HG03280 (cell line): ENCODE data around the gene MGME1.
A peak's percentile ranks its signal among the peaks of the same experiment; 100 is the strongest.
"Not testable (repeated sequence)": the region's sequence is repeated elsewhere in the genome, so short reads cannot be mapped to it uniquely, and the experiment has no call there.

Experiments
- ATAC-seq: cut with Tn5 transposase; IDR thresholded peaks from one replicate; pipeline ENCODE4 v1.9.1; 2021; ENCODE audit warnings: mild to moderate bottlenecking, moderate library complexity; ENCODE audit not compliant: unreplicated experiment

The MGME1 gene

DNA sequence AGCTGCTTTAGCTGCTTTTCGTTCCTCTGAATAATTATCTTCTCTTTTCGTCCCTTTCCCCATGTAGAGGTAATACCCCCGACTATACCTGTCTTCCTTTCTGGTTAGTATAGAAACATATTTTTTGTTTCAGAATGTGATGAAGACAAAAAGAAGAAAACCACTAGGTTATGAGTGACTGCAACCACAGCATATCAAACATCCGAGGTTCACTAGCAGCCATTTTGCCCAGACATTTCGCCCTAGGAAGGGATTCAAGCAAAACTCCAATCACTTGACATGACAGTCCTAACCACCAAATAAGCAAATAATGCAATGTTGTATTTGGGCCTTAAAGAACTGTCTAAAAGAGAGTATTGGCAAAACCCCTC, 9.6 kb upstream of the MGME1 start:
- no peak for ATAC-seq

DNA sequence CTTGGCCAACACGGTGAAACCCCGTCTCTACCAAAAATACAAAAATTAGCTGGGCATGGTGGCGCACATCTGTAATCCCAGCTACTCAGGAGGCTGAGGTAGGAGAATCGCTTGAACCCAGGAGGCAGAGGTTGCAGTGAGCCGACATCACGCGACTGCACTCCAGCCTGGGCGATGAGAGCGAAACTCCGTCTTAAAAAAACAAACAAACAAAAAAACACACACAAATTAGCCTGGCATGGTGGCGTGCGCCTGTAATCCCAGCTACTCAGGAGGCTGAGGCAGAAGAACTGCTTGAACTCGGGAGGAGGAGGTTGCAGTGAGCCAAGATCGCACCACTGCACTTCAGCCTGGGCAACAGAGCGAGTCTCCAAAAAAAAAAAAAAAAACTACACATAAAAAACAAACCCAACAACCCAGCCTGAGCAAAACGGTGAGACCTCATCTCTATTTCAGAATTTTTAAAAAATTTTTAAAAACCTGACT, 8.4 kb upstream of the MGME1 start:
- ATAC-seq, result not testable (repeated sequence)

DNA sequence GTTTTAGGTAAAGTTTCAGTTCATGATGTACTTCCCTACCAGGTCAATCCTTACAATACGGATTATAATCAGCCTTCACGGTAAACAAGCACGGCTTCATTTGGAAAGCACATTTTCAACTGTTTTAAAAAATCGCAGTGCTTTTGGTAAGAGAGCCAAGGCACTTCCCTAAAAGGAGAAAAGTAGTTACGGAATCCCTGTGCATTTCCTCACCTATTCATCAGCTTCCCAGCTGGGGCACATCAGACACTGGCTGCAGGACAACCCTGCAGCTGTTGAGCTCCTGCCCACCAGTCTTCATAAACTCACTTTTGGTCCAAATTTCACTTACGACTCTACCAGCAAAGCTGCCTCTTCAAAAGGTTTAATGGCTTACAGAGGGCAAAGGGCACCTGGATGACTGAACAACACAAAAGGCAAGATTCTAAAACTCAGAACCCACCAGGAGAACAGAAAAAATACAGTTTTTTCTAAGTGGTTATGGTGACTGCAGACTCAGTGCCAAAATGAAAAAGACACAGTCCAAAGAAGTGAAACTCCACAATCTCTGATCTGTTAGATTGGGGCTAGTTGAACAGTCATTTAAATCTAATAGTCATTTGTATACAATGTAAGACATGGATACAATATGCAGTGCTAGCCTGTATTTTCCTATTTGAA, 7.8 kb upstream of the MGME1 start:
- ATAC-seq, result no peak

DNA sequence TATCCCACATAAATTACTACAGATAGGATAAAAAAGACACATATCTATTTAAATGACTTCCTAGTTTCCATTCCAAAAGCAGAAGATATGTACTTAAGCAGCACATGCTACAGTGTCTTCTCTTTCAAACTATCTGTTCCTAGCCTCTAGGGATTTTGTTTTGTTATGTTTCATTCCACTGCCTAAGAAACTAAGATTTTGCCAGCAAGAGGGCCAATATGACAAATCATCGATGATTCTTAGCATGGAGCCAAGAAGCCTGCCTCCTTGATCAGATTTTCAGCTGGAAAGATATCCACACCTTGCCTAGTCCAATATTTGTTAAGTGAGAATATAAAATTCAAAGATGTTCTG, 7.3 kb upstream of the MGME1 start:
- ATAC-seq, result no peak

DNA sequence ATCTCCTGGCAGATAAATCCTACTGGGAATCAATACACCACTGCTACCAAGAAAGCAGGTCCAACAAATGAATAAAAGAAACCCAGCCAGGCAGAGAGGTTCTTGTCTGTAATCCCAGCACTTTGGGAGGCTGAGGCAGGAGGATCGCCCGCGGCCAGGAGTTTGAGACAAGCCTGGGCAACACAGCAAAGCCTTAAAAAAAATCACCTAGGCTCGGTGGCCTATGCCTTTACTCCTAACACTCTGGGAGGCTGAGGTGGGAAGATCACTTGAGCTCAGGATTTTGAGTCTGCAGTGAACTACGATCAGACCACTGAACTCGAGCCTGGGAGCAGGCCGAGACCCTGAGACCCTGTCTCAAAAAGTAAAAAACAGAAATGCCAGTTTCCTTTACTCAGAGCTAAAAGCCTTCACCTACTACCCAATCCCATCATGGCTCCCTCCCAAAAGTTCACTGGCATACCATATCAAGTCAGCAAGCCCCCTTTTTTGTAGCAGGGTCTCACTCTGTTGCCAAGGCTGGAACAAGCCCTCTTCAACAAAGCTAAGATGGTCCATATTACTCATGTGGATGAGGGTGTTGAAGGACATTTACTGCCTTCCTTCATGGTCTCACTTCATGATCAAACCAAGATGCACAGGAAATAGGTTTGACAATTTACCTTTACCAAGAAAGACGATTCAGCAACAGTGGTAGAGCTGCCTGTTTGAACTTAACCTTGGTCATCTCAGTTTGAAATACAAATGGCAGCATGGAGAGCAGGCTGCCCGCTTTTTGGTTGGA, 5.5 kb upstream of the MGME1 start:
- ATAC-seq, result no peak

DNA sequence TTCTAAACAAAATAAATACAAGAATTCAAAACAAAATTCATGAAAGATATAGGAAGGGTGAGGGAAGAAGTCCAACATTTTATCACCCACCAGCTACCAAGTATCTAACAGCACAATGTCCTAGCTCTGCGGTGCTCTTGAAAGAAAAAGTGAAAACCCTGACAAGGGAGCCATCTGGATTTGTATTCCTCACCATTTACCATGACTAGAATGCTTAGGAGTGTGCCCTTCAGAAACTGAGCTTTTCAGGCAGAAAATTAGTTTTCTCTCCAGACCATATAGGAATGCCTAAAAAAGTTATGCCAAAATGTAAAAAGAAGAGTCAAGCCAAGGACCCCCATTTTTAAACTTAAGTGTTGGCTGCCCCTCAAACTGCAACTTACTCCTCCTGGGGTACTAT, 4.7 kb upstream of the MGME1 start:
- no peak for ATAC-seq

DNA sequence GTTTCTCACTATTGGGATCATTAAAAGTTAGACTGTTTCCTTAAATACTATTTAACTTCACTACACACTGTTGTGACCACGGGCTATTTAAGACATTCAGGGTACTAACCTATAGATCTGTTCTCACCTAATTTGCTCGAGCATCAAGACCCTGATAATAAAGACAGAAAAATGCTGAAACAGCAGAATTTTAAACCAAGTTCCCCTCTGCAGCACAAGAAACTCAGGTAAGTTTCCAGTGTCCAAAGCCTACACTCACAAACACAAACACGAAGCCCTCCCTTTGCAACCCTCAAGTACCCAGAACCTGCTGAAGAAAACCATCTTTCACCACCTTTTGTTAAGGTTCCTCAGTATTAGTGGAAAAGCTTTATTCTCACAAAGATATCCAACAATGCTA, 4.2 kb upstream of the MGME1 start:
- no peak for ATAC-seq

DNA sequence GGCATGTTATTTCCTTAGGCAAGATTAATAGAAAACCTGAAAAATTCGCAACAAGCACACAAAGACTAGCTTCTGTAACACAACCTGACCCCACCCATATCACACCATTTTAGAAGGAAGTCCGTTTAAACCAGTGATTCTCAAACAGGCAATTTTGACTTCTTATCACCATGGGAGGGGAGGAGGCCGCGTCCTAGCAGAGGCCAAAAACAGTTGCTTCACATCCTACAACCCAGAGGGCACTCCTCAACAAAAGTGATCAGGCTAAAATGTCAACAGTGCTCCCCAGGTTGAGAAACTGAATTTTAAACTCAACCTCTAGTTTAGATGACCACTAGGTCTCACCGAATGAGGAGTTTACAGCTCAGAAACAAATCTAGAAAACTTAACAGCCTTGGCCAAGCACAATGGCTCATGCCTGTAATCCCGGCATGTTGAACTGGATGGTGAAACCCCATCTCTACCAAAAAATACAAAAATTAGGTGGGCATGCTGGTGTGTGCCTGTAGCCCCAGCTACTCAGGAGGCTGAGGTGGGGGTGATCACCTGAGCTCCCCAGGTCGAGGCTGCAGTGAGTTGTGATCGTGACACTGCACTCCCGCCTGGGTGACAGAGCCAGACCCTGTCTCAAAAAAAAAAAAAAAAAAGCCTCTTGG, 3.6 kb upstream of the MGME1 start:
- no peak for ATAC-seq

DNA sequence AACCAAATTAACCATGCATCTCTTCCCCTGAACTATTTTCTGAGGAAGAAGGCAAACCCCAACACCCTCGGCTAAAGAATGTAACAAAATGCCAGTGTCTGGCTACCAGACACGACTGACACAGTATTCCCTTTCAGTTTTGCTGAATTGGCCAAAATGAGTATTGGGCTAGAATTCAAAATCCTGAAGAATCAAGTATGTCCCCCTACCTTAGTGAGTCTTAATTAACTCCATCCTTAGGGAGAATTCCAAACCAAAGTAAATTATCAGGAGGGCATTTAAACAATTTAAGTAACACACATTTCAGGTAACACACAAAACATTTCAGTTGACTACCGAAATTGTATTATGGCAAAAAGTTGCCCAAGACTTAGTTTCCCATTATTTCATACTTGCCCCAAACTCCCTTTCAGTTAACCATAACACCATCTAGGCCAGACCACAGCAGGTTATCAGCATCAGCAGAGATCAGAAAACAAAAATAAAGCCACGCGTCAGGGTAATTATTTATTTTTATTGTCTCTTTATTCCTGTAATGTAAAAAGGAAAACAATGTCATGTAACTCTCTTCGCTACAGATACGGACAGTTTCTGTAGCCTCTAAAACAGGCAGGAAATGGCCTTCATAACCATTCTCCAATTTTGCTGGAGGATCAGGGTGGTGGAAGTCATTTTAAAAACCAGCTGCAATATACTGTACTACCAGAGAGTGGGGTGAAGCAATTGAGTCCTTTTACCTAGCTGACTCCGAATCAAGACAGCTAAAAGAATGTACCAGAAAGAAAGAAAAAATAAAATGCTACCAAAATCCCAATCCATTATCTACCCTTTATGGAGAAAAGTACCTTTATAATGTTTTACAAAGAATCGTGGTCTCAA, 2.1 kb upstream of the MGME1 start:
- ATAC-seq, result no peak

DNA sequence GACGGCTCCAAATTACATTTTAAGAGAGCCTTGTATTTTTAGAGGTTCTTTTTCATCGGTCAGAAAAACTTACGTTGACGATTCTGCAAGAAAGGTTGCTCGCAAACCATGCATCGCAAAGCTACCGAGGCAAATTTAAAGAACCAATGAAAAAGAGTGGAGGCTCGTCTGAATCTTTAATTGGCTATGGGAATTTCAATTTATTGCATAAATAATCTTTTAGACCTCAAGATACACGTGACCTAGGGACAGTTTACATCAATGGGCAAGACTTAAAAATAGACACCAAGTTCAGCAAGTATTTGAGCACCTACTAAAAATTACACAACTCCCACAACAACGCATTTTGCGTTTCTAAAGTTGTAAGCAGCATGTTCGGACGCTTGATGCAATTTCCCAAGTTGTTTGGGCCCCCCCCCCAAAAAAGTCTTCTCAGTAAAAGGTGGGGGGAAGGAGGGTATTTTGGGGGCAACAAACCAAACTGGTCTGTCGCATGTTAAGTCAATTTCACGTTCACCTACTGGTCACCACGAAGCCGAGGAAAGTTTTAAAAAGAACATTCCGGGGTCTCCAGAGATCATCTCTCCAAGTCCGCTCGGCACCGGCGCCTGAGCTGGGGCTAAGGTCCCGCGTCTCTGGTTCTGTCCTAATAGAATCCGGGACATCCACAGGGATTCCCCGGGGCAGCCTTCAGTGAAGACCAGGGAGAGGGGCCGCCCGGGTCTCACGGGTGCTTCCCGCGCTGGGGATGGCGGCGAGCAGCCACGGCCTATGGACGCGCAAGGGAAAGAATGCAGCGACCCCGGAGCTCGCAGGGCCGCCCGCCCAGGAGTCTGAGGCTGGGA, 1.1 kb upstream of the MGME1 start:
- ATAC-seq, result peak; percentile 0

DNA sequence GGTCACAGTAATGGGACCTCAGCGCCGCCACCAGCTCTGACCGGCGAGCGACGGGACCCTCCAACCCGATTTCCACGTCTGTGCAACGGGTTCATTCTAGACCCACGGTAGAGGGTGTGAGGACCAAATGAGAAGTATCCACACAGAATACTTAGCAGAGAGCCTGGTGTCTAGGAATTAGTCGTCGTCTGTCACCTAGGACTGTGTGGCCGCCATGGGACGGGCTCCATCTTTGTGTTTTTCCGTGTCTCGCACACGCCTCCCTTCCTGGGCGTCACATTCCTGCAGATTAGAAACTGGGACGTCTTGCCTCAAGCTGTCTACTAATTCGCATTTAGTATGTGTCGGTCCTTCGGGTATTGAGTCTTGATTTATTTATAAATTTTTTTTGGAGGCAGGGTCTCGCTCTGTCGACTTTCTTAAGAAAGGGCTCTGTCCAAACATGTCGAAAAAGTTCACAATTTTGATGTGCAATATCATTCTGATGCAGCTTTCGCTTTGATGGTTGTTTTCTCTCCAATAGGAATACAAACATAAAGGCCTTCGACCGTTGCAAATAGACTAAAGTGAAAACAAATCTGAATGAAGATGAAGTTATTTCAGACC, 563 bp downstream of the MGME1 start:
- ATAC-seq, result peak; percentile 6

DNA sequence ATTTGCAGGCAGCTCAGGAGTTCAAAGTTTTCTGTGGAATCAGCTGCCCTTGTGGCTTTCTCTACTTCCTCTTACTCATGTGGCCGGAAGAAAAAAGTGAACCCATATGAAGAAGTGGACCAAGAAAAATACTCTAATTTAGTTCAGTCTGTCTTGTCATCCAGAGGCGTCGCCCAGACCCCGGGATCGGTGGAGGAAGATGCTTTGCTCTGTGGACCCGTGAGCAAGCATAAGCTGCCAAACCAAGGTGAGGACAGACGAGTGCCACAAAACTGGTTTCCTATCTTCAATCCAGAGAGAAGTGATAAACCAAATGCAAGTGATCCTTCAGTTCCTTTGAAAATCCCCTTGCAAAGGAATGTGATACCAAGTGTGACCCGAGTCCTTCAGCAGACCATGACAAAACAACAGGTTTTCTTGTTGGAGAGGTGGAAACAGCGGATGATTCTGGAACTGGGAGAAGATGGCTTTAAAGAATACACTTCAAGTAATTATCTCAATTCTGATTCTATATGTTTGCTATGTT, 1.1 kb downstream of the MGME1 start:
- no peak for ATAC-seq

DNA sequence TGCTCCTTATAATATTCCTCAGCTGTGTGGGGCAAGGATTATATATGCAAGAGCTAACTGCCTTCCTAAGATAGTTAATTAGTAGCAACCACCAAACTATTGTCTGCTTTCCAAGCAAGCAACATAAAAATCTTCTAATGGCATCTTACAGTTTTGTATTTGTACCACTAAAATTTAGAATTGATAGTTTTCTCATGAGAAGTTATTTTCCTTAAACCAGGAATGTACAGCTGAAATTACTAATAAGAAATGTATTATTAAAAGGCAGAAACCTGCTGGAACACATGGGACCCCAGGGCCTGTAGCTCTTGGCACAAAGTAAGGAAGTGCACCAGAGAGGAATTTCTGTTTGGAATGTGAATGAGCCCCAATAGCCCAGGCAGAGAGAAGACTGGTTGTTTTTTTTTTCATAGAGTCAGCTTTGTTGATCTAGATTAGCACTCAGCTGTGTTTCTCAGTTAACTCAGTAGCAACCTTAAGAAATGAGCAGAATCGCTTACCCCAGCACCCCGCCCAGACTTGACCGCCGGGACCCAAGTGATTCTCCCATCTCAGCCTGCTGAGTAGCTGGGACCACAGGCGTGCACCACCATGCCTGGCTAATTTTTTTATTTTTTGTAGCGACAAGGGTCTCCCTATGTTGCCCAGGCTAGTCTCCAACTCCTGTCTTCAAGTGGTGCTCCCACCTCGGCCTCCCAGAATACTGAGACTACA, 2.6 kb downstream of the MGME1 start:
- ATAC-seq, result no peak

DNA sequence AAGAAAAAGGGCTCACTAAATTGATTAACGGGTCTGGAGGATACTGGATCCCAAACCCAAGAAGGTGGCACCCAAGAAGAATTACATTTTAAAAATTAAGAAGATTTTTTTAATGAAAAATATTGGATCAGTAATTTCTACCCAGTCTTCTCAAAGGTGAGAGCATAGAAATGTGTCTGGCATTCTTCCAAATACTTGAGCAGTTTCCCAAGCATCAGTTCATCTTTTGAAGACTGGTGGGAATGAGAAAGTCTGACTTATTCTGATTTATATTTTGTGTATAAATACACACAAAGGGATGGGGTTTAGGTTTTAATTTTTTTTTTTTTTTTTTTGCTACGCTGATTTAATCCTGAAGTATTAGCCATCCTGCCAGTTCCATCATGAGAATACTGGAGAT, 3.3 kb downstream of the MGME1 start:
- ATAC-seq, result no peak

DNA sequence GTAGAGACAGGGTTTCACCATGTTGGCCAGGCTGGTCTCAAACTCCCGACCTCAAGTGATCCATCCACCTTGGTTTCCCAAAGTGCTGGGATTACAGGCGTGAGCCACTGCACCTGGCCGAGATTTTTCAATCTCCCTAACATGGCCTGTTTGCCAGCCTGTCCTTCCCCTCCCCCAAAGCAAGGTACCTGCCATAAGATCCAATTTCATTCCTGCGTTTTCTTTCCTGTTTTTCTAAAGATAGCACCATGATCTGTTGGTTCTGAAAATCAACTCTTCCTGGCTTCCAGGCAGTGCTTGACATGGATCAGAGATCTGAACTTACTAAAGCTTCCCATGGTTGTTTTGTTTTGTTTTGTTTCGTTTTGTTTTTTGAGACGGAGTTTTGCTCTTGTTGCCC, 7.5 kb downstream of the MGME1 start:
- ATAC-seq, result no peak

DNA sequence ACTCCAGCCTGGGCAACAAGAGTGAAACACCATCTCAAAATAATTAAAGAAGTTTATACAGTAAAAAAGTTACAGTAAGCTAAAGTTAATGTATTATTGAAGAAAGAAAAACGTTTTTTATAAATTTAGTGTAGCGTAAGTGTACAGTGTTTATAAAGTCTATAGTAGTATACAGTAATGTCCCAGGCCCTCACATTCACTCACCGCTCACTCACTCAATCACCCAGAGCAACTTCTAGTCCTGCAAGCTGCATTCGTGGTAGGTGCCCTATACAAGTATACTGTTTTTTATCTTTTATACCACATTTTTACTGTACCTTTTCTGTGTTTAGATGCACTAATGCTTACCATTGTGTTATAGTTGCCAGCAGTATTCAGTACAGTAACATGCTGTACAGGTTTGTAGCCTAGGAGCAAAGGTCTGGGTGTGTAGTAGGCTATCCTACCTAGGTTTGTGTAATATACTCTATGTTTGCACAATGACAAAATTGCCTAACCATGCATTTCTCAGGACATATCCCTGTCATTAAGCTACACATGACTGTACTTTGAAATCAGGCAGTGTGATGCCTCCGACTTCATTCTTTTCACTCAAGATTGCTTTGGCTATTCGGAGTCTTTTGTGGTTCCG, 16.7 kb downstream of the MGME1 start:
- no peak for ATAC-seq

DNA sequence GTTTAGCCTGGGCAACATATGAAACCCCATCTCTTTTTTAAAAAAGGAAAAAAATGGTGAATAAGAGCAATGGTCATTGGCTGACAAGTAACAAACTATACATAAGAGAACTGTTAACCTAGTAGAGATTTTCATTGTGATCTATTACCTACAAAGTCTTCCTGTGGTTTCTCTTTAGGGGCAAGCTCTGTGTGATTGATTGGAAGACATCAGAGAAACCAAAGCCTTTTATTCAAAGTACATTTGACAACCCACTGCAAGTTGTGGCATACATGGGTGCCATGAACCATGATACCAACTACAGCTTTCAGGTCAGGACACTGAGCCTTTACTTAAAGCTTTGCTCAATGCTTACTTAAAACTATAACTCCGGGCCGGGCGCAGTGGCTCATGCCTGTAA, 19.2 kb downstream of the MGME1 start:
- ATAC-seq, result no peak

DNA sequence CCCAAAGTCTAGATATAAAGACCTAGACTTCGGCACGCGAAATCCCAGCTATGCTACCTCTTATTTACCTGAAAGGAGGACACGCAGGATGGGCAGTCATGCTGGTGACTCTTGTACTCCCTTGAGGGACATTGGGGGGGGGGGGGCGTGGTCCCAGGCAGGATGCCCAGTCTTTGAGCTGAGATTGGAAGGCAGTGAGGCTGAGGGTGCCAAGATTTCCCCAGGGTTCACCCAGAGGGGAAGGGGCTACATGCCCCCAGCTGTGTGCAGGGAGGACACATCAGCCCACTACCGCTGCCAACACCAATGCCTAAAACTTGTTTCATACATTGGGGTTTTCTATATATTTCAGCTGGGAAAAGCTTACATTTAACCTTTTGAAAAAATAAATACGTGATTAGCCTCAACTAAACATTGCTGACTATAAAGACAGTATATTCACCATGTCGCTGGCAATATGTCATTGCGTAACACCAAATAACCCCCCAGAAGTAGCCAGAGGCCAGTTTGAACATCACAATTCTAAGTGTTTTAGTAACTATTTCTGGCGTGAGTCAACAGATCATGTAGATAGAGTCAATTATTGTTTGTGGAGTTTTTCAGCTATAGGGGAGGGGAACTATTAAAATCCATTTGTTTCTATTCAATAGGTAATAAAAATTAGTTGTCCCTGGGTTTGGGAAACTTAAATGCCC, 21.6 kb downstream of the MGME1 start:
- ATAC-seq, result no peak
